ENCODE results near the gene PTPN1.
"Not testable (repeated sequence)": the region's sequence is repeated elsewhere in the genome, so short reads cannot be mapped to it uniquely, and the experiment has no call there.

The PTPN1 gene

DNA sequence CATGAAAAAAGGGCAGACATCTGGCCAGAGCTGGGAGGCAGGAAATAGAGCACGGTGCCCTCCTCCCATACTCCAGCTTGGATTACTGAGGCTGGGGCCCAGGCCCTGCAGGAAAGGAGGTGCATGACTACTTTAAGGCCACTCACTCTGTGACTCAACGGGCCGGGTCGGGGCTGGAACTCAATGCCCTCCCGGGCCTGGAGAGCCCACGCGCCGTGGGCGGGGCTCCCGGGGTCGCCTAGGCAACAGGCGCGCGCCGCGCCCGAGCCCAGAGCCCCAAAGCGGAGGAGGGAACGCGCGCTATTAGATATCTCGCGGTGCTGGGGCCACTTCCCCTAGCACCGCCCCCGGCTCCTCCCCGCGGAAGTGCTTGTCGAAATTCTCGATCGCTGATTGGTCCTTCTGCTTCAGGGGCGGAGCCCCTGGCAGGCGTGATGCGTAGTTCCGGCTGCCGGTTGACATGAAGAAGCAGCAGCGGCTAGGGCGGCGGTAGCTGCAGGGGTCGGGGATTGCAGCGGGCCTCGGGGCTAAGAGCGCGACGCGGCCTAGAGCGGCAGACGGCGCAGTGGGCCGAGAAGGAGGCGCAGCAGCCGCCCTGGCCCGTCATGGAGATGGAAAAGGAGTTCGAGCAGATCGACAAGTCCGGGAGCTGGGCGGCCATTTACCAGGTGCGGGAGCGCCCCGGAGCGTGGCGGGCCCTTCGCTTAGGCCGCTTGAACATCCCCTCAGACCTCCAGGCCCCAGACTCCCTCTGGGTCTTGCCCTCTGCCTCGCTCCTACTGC, at the start of gene PTPN1:
Gene PTPN1, plus strand, starts transcription at position 461 of the 783 bp plus-strand sequence. Its CDS starts 145 bp downstream, at position 606.
- peak; percentile 100 for DNase-seq

DNA sequence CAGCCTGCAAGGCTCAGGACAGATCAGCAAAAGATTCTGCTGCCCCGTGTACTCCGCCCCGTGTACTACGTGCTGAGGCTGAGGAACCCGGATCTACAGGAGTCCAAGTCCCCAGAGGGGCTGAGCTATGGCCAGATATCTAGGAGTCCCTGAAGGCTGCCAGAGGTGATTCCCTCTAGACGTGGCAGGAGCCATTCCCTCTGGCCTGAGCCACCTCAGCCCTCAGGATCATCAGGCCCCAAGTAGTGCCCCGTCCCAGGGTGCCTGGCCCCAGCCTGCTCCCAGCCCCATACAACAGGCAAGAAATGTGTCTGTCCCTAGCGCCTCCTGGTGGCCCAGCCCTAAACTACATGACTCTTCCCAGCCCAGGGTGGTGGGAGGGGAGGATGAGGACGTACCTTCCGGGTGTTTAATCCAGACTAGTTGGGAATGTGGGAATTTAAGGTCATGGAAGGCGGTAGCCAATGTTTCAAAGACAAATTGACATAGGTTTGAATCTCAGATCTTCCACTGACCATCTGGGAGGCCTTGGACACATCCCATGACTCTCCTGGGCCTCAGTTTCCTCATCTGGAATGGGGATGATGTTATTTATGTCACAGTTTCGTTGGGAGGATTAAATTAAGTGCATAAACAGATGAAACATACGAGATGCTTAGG, 49.4 kb upstream of the PTPN1 start:
- peak; percentile 80 for DNase-seq

DNA sequence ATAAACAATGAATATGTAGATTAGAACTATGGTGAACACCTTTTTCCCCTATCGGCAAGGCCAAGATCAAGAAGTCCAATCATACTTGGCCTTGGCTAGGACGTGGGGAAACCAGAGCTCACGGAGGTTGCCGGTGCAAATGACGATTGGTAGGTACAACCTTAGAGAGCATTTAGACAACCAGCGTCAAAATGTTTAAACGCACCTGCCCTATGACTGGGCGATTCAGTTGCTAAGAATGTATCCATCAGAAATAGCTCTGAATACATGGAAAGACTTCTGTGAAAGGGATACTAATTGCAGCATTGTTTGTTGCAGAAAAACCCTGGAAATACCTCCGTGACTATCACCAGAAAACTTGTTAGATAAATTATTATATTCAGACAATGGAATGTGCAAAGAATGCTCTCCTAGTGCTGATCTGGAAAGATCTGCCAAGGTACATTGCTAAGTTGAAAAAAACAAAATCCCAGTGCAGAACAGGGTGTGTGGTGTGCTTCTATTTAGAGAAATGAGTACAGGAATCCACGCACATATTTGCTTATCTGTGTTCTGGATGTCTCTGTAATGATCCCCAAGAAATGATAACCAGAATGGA, 48.0 kb upstream of the PTPN1 start:
- no peak for DNase-seq

DNA sequence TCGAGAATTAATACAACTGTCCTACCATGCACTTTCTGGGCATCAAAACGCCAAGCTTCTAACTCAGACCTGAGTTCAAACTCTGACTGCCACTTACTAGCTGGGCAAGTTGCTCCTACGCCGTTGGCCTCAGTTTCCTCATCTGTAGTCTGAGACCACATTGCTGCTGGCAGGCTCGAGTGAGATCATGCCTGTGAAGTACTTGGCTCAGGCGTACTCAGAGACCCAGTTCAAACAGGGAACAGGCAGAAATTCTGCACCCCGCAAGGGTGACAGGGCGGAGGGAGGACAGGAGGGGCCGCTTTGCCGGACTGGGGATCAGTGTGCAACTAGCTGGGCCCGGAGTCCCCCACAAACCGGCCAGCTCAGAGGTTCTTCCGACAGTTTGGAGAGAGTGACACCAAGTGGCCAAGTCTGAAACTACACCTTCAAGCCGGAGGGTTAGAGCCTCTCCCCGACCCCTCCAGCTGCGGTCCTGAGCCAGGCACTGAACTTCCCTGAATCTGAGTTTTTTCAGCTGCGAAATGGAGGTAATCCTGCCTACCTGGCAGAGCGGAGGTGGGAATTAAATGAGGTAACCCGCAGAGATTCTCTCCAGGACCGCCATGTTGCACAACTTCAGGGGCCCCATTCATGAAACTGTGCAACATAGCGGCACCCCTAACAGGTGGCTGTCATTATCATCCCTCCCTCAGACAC, 46.0 kb upstream of the PTPN1 start:
- DNase-seq = peak; percentile 72

DNA sequence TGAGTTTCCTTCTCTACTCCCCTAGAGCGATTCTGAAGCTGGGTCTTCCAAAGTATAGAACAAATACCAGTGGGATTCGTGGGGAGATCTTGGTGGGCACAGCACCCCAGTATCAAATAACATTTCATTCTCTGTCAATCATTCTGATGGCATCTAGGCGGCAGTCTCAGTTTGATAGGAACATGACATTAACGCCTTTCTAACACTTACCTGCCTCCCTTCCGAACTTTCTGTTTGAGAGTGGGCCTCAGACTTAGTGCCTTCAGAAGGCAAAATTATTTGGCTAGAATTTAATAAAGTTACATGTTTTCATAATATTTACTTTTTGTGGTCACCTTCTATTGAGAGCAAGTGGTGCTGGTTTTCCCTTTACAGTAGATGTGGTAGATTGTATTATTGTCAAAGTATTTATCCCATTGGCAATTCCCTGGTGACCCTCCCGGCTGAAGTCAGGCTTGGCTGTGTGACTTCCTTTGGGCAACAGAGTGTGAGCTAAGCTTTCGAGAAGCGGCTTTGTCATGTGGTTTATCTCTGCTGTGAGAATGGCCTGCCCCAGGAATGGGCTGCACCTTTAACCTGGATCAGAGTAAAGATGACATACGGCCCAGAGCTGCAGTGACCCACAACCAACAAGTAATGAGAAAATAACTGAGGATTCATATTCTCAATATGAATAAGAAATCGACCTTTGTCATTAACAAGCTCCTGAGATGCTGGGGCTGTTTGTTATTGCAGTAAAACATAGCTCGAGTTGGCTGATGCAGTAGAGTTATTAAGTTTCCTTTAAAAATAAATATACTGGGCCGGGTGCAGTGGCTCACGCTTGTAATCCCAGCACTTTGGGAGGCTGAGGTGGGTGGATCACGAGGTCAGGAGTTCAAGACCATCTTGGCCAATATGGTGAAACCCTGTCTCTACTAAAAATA, 45.2 kb upstream of the PTPN1 start:
- DNase-seq = no peak

DNA sequence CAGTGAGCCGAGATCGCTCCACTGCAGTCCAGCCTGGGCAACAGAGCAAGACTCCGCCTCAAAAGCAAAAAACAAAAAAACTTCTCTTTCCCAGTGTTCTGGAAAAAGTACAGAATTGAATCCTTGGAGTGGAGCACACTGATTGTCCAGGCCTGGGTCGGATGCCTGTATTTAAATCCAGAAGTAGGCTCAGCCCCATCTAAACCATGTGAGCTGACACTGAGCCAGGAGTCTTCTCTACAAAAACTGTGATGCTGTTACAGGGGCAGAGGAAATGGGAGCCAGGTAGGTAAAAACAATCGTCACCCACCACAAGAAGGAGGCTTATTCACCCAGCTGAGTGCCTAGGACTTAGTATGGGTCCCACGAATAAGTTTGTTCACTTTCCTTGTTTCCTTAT, 43.0 kb upstream of the PTPN1 start:
- DNase-seq = no peak

DNA sequence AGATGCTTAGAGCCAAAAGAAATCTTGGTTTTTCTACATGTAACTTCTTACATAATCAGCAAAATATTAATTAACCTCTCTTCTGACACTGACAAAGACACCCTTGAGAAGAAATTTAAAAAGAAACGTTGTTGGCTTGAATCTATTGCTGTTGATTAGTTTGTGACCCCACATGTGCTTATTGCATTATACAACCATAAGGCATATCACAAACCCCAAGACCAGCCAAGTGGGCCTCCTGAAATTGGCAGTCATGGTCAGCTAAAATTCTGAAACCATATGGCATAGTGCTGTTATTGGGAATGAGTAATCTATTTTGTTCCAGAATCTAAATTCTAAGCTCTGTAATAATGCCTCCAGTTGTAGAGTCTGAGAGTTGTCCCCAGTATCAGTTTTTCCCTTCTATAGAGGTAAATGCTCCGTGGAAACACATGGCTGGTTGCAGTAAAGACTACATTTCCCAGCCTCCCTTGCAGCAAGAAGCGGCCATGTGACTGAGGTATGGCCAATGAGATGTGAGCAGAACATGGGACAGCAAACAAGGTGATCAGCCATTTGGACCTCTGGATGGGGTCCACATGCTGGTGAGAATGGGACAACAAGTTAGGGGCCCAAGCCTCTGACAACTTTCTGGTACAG, 42.3 kb upstream of the PTPN1 start:
- DNase-seq = peak; percentile 52

DNA sequence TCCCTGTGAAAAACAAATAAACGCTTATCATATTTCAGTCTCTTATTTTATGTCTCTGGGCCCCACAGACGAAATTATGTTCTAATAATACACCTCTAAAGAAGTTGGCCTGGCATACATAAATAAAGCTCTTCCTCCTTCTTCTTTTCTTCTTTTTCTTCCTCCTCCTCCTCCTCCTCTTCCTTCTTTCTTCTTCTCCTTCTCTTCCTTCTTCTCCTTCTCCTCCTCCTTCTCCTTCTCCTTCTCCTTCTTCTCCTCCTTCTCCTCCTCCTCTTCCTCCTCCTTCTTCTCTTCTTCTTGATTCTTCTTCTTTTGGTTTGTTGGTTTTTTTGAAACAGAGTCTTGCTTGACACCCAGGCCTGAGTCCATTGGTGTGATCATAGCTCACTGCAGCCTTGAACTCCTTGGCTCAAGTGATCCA, 41.8 kb upstream of the PTPN1 start:
- no peak for DNase-seq

DNA sequence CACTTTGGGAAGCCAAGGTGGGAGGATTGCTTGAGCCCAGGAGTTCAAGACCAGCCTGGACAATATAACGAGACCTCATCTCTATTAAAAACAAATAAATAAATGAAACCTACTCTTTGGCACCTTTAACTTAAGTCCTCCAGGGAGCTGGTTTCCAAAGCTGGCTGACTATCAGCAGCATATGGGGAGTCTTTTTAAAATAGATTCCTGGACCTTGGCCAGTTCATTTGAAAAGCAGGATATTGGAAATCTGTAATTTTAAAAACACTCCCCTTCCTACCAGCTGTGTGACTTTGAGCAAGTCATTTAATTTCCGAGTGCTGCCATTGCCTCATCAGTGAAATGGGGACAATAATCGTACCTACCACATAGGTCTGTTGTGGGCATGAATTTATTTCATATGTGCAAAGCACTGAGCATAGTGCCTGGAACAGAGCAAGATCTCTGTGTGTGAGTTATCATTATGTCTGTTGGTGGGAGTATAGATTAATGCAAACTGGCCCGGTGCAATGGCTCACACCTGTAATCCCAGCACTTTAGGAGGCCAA, 40.9 kb upstream of the PTPN1 start:
- DNase-seq = no peak

DNA sequence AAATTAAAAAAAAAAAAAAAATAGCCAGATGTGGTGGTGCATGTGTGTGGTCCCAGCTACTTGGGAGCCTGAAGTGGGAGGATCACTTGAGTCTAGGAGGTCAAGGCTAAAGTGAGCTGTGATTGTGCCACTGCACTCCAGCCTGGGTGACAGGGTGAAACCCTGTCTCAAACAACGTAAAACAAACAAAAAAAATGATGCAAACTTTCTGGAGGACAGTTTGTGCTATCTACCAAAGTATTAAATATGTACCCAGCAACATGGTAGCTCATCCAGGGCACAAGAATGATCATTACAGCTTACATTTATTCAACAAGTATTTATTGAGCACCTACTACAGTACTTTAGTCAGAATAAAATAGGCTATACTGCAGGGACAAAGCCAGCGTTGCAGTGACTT, 40.4 kb upstream of the PTPN1 start:
- no peak for DNase-seq

DNA sequence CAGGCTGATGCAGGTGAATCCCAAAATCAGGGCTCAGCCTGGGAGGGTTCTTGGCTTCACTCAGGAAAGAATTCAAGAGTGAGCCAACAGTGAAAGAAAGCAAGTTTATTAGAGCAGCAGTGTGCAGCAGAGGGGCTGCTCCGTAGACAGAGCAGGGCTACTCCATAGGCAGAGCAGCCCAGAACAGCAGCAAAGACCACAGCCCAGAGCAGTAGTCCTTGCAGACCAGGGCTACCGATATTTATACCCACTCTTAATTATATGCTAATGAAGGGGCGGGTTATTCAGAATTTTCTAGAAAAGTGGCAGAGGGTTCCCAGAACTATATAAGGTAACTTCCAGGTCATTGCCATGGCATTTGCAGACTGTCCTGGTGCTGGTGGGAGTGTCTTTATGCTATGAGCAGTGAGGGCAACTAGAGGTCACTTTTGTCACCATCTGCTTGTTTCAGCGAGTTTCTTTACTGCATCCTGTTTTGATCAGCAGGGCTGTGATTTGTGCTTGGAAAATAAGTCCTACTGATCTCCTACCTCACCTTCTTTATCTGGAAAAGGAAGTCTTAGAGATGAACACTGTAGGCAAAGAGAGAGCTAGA, 39.8 kb upstream of the PTPN1 start:
- no peak for DNase-seq

DNA sequence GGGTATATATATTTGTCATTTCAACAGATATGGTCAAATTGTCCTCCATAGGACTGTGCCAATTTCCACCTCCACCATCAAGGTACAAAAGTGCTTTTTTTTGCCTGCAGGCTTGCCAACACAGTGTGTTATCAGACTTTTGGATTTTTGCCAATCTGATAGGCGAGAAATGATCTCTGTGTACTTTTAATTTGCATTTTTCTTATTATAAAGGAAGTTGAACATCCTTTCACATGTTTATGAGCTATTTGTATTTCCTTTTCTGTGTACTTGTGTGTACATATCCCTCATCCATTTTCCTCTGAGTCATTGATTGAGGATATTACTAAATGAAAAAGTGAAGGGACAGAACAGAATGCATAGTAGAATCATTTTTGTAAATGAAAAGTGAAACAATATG, 39.0 kb upstream of the PTPN1 start:
- DNase-seq = no peak

DNA sequence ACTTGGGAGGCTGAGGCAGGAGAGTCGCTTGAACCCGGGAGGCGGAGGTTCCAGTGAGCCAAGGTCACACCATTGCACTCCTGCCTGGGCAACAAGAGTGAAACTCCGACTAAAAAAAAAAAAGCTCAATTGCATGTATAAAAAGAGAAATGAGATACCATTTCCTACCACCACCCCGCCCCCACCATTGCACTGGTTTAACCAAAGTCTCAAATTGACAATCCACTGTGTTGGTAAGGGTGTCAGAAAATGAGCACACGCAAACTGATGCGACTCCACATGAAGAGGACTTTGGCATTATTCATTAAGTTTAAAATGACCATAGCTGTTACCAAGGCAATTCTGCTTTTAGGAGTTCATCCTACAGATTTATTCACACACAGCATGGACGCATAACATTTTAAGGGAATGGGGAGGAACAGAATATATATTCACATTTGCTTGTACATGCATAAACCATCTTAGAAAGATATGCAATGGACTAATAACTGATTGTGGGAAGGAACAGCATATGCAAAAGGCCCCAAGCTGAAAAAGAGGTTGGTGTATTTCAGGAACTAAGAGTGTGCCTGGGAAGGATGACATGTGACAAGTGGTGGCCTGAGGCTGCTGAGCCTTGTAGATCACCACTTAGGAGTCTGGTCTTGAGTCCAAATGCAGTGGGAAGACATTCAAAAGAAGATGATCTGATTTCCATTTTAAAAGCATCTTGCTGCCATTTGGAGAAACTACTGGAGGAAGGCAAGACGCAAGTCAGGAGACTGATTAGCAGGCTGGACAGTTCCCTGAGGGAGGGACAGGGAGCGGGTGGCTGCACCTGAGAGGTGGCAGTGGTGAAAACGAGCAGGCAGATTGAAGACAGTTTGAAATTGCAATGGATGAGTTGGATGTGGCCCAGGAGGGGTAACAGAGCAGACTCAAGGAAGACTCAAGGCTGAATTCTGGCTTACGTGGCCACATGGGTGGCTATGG, 37.2 kb upstream of the PTPN1 start:
- no peak for DNase-seq

DNA sequence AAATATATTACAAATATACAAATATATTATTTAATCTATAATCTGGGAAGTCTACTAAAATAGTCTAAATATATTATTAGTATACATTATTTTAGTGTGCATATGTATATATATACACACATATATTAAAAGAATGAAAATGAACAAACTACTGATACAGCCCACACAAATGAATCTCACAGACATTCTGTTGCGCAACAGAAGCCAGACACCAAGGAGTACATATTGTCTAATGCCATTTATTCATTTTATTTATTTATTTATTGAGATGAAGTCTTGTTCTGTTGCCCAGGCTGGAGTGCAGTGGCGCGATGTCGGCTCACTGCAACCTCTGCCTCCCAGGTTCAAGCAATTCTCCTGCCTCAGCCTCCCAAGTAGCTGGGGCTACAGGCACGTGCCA, 35.8 kb upstream of the PTPN1 start:
- not testable (repeated sequence) for DNase-seq

DNA sequence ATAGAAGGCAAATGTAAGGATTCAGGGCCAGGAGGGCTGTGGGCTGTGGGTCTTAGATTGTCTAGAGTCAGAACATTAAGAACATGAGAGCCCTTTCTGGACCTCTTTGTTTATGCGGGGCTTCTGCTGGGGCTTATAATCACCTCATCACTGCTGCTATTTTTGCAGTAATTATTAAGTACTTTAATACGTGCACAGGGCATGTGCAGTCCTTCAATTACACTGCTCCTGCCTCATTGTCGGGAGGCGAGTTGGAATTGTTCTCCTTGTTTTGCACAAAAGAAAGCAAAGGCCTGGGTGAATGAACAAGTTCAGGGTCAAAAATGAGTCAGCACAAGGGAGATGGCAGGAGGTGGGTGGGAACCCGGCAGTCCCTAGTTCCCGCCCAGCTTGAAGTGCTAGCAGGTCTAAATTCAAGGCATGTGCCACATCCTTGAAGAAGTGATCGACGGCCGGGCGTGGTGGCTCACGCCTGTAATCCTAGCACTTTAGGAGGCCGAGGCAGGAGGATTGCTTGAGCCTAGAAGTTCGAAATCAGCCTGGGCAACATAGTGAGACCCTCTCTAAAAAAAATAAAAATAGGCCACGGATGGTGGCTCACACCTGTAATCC, 34.4 kb upstream of the PTPN1 start:
- DNase-seq = no peak

DNA sequence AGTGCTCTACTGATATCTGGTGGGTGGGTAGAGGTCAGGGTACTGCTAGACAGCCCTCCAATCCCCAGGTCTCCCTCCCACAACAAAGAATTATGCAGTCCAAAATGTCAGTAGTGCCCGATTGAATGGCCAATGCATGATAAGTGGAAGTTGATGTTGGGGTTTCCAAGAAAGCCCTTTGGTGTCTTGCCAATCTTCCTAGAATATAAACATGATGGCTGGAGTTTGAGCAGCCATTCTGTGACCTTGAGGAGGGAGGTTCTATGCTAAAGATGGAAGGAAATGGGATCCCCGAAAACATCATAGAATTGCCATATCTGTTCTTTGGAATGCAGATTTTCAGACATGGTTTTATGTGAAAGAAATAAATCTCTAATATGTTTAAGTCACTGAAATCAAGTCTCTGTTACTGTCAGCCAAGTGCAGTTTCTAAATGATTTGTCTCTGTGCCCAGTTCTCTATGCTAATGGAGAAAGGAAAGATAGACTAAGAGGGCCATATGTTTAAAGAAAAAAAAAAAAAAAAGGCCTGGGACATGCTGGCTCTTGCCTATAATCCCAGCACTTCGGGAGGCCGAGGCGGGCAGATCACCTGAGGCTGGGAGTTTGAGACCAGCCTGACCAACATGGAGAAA, 32.8 kb upstream of the PTPN1 start:
- DNase-seq = no peak

DNA sequence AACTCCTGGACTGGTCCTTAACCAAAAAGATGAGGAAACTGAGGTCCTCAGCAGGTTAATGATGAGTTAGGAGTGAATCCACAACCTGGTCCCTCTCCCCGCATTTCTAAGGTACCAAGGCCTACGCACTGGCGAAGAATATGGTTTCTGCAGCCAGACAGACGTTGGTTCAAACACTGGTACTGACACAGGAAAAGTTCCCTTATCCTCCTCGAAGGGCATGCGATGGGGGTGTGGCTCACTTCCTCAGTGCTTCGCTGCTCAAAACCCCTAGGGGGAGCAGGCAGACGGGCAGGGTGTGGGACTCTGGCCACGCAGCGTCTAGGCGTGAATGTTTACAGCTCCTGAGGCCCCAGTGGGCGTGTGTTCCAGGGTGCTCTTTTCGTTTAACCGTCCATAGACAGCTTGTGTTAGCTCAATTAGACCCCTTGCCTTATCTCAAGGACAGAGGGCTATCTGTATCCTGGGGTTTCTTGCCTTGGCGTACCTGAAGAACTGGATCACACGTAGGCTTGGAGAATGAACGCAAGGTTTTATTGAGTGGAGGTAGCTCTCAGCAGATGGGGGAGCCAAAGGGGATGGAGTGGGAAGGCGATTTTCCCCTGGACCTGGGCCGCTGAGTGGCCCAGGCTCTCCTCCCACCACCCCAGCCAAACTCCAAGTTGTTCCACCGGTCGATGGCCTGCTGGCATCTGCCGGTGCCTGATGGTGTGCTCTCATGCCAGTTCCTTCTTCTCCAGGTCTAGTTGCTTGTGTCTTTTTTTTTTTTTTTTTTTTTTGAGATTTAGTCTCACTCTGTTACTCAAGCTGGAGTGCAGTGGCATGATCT, 31.8 kb upstream of the PTPN1 start:
- DNase-seq = peak; percentile 81

DNA sequence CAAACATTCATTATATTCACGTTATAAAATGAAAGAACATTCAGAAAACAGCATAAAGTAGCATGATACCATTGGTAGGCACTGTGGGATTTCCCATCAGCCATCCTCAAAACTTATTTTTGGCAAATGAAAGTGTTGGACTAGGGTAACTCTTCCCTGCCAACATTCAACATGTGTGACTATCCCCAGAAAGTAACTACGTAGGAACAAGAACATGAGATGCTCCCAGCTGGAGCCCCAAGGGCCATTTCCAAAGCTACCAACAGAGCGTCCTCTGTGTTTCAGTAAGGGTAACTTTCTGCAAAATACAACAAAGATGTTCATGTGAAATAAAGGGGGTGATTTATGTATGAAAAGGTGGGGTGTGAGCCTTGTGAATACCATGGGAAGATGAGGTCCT, 28.4 kb upstream of the PTPN1 start:
- DNase-seq = no peak
